ENCODE results near the gene ZCWPW1. TPM values are rescaled to one million over a fixed set of nuclear protein-coding genes. Genes with fewer than 3 reads are reported as not detected.

Gene ZCWPW1
- total and polyA plus RNA-seq, 2 of the 8 experiments (the other 6 are each of a cell fraction or from before 2014, with no cell fraction given): 0.51 to 1.4 TPM

DNA sequence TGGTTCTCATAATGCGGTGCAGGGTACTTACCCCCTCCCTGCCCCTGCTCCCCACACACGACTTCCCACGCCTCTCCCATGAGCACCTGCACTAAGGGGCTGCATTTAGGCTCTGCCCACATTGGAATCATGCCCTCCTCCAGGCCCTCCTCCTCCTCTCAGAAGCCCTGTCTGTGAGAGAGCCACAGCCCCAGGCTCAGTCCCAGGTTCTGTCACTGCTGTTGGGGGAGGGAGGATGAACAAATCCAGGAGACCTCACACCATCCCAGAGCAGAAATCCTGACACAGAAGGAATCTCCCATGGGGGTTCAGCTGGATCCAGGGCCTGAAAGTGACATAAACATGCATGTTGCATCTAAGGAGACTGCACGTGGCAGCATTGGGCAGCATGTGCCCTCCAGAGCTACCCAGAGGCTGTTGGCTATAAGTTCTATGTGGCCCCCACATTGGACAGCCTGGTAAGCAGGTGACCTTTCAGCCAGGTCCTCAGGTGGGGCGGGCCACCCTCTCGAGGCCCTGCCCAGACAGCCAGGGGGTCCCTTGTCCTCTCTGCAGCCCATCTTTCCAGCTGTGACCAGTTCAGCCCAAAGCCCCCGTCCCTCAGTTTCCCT, 56.8 kb downstream of the ZCWPW1 start (continued):
- TF ChIP-seq ZNF274 (IDR thresholded peaks at IDR 0.05; ENCODE audit: borderline replicate concordance, extremely low read depth, low read length) (no peak), RFX5 (IDR thresholded peaks at IDR 0.05; ENCODE audit: borderline replicate concordance, low read depth, low read length) (no peak), SIX5 (IDR thresholded peaks at IDR 0.05; ENCODE audit: low read depth, low read length) (no peak), JUND (IDR thresholded peaks at IDR 0.05; ENCODE audit: low read length) (no peak), EGR1 (IDR thresholded peaks at IDR 0.05; ENCODE audit: borderline replicate concordance, low read depth, low read length) (no peak), CTBP2 (IDR thresholded peaks at IDR 0.05; ENCODE audit: borderline replicate concordance, insufficient read depth, insufficient read length, low read length) (no peak), KDM4A (IDR thresholded peaks at IDR 0.05; ENCODE audit: low read depth, low read length, severe bottlenecking) (no peak), GTF2F1 (IDR thresholded peaks at IDR 0.05; ENCODE audit: borderline replicate concordance, low read depth, low read length) (no peak)
- TF ChIP-seq, protein P1, sequence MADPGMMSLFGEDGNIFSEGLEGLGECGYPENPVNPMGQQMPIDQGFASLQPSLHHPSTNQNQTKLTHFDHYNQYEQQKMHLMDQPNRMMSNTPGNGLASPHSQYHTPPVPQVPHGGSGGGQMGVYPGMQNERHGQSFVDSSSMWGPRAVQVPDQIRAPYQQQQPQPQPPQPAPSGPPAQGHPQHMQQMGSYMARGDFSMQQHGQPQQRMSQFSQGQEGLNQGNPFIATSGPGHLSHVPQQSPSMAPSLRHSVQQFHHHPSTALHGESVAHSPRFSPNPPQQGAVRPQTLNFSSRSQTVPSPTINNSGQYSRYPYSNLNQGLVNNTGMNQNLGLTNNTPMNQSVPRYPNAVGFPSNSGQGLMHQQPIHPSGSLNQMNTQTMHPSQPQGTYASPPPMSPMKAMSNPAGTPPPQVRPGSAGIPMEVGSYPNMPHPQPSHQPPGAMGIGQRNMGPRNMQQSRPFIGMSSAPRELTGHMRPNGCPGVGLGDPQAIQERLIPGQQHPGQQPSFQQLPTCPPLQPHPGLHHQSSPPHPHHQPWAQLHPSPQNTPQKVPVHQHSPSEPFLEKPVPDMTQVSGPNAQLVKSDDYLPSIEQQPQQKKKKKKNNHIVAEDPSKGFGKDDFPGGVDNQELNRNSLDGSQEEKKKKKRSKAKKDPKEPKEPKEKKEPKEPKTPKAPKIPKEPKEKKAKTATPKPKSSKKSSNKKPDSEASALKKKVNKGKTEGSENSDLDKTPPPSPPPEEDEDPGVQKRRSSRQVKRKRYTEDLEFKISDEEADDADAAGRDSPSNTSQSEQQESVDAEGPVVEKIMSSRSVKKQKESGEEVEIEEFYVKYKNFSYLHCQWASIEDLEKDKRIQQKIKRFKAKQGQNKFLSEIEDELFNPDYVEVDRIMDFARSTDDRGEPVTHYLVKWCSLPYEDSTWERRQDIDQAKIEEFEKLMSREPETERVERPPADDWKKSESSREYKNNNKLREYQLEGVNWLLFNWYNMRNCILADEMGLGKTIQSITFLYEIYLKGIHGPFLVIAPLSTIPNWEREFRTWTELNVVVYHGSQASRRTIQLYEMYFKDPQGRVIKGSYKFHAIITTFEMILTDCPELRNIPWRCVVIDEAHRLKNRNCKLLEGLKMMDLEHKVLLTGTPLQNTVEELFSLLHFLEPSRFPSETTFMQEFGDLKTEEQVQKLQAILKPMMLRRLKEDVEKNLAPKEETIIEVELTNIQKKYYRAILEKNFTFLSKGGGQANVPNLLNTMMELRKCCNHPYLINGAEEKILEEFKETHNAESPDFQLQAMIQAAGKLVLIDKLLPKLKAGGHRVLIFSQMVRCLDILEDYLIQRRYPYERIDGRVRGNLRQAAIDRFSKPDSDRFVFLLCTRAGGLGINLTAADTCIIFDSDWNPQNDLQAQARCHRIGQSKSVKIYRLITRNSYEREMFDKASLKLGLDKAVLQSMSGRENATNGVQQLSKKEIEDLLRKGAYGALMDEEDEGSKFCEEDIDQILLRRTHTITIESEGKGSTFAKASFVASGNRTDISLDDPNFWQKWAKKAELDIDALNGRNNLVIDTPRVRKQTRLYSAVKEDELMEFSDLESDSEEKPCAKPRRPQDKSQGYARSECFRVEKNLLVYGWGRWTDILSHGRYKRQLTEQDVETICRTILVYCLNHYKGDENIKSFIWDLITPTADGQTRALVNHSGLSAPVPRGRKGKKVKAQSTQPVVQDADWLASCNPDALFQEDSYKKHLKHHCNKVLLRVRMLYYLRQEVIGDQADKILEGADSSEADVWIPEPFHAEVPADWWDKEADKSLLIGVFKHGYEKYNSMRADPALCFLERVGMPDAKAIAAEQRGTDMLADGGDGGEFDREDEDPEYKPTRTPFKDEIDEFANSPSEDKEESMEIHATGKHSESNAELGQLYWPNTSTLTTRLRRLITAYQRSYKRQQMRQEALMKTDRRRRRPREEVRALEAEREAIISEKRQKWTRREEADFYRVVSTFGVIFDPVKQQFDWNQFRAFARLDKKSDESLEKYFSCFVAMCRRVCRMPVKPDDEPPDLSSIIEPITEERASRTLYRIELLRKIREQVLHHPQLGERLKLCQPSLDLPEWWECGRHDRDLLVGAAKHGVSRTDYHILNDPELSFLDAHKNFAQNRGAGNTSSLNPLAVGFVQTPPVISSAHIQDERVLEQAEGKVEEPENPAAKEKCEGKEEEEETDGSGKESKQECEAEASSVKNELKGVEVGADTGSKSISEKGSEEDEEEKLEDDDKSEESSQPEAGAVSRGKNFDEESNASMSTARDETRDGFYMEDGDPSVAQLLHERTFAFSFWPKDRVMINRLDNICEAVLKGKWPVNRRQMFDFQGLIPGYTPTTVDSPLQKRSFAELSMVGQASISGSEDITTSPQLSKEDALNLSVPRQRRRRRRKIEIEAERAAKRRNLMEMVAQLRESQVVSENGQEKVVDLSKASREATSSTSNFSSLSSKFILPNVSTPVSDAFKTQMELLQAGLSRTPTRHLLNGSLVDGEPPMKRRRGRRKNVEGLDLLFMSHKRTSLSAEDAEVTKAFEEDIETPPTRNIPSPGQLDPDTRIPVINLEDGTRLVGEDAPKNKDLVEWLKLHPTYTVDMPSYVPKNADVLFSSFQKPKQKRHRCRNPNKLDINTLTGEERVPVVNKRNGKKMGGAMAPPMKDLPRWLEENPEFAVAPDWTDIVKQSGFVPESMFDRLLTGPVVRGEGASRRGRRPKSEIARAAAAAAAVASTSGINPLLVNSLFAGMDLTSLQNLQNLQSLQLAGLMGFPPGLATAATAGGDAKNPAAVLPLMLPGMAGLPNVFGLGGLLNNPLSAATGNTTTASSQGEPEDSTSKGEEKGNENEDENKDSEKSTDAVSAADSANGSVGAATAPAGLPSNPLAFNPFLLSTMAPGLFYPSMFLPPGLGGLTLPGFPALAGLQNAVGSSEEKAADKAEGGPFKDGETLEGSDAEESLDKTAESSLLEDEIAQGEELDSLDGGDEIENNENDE (IDR thresholded peaks at IDR 0.05; ENCODE audit: insufficient replicate concordance, low read length): no peak
